RWPE1 (cell line): Measurements from ENCODE around the gene KIF7.

Experiments used
- CTCF ChIA-PET: fragments of 350-600 bp; sonication (Branson Sonifier 250); formaldehyde crosslinking; extraction: SDS; loops from one replicate; lab custom pipeline; 2021; lab: Yijun Ruan, JAX
- POLR2A ChIA-PET: fragments of 400-600 bp; formaldehyde crosslinking; extraction: SDS; loops from one replicate; lab custom pipeline; 2020; ENCODE audit warnings: antibody characterized with exemption; ENCODE audit not compliant: low non-redundant PET; lab: Yijun Ruan, JAX
- DNase-seq: peaks from one replicate; pipeline ENCODE4 v3.0.0; 2012; ENCODE audit warnings: low spot score
- H3K27ac ChIP-seq: fragments of 450-650 bp; 2 replicates; pipeline ENCODE4 v1.5.1; 2017
- TF ChIP-seq, protein P1 (sequence below): fragments of 450-650 bp; conservative IDR thresholded peaks from 2 replicates; pipeline ENCODE4 v1.5.1; 2017; ENCODE audit warnings: low read depth, mild to moderate bottlenecking

KIF7 gene

GRCh38 chr15:89669941-89670340 is 14.7 kb upstream of the KIF7 start:
- no peak for DNase-seq
- CTCF ChIA-PET: no interaction called here
- POLR2A ChIA-PET: no interaction called here
- H3K27ac ChIP-seq: no peak overlapping the region
- TF ChIP-seq, protein P1, sequence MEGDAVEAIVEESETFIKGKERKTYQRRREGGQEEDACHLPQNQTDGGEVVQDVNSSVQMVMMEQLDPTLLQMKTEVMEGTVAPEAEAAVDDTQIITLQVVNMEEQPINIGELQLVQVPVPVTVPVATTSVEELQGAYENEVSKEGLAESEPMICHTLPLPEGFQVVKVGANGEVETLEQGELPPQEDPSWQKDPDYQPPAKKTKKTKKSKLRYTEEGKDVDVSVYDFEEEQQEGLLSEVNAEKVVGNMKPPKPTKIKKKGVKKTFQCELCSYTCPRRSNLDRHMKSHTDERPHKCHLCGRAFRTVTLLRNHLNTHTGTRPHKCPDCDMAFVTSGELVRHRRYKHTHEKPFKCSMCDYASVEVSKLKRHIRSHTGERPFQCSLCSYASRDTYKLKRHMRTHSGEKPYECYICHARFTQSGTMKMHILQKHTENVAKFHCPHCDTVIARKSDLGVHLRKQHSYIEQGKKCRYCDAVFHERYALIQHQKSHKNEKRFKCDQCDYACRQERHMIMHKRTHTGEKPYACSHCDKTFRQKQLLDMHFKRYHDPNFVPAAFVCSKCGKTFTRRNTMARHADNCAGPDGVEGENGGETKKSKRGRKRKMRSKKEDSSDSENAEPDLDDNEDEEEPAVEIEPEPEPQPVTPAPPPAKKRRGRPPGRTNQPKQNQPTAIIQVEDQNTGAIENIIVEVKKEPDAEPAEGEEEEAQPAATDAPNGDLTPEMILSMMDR: no peak

- TF ChIP-seq, protein P1: no peak
- CTCF ChIA-PET: no interaction called here
- POLR2A ChIA-PET: no interaction called here
- no peak overlapping the region for H3K27ac ChIP-seq
- DNase-seq: no peak
Observed at GRCh38 chr15:89669309-89669865, 14.1 kb upstream of the KIF7 start.

DNA sequence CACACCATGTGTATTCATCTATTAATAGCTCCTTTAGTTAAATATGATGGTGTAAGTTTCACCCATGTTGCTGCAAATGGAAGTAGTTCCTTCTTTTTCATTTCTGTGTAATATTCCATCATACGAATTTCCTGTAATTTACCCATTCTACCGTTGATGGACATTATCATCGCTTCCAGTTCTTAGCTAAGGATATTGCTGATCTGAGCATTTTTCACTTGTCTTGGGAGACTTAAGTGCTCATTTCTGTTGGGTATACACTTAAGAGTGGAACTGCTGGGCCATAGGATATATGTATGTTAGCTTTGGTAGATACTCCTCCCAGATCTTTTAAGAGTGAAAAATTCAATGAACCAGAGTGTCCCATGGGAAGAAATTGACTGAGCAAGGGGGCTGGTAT is 12.9 kb upstream of the KIF7 start:
- ChIA-PET CTCF (interaction anchor here (0.5 to 1.6 kb wide), 3 partner anchors 22 to 114 kb away, joined by 3 to 6 read pairs (median 4); no protein-coding TSS in a partner anchor), POLR2A (no interaction called here)
- H3K27ac ChIP-seq: no peak overlapping the region
- TF ChIP-seq, protein P1: no peak
- DNase-seq: no peak

DNA sequence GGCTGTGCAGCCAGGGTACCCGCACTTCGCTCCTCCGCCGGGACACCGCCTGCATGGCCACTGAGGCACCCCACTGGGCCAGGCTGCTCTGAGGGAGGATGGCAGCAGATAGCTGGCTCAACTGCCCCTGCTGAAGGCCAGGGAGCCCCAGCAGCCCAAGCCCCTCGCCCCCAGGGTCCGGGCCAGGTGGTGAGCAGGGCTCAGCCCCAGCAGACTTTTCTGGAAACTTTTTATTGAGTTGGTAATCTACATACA is 12.4 kb upstream of the KIF7 start:
- no peak overlapping the region for H3K27ac ChIP-seq
- no peak for DNase-seq
- CTCF ChIA-PET: interaction anchor here (1.6 kb wide), 1 partner anchor 22 kb away, joined by 4 read pairs; no protein-coding TSS in a partner anchor
- TF ChIP-seq, protein P1: no peak
- POLR2A ChIA-PET: no interaction called here

GRCh38 chr15:89666858-89667705 is 11.8 kb upstream of the KIF7 start:
- DNase-seq: no peak
- TF ChIP-seq, protein P1: no peak
- H3K27ac ChIP-seq: peak overlapping the region; percentile 62
- CTCF ChIA-PET: interaction anchor here (1.6 kb wide), 1 partner anchor 21 kb away, joined by 4 read pairs; no protein-coding TSS in a partner anchor
- POLR2A ChIA-PET: no interaction called here

- TF ChIP-seq, protein P1: no peak
- ChIA-PET POLR2A (no interaction called here), CTCF (interaction anchor here (0.6 kb wide), 1 partner anchor 1311 kb away, joined by 3 read pairs; no protein-coding TSS in a partner anchor)
- DNase-seq: no peak
- H3K27ac ChIP-seq: peak overlapping the region; percentile 62
Observed at GRCh38 chr15:89666184-89666857, 11.1 kb upstream of the KIF7 start.
